HG03558 (cell line): Measurements from ENCODE around the gene UBASH3A.
A peak's percentile ranks its signal among the peaks of the same experiment; 100 is the strongest.

Source experiments
- ATAC-seq: cut with Tn5 transposase; IDR thresholded peaks from one replicate; pipeline ENCODE4 v1.9.1; 2021; ENCODE audit warnings: moderate number of reproducible peaks; ENCODE audit not compliant: unreplicated experiment; ENCODE audit errors: extremely low read depth

The UBASH3A gene

GRCh38 chr21:42389449-42389835 lies 14.3 kb upstream of the UBASH3A start:
- no peak for ATAC-seq

- no peak for ATAC-seq
Observed at GRCh38 chr21:42390193-42390592, 13.5 kb upstream of the UBASH3A start.

- no peak for ATAC-seq
Observed at GRCh38 chr21:42390696-42391095, 13.0 kb upstream of the UBASH3A start.

- no peak for ATAC-seq
Observed at GRCh38 chr21:42391297-42391696, 12.4 kb upstream of the UBASH3A start.

GRCh38 chr21:42392731-42393442 lies 10.8 kb upstream of the UBASH3A start:
- ATAC-seq = peak; percentile 70

- no peak for ATAC-seq
Observed at GRCh38 chr21:42393443-42393950, 10.2 kb upstream of the UBASH3A start.

GRCh38 chr21:42395302-42395701 lies 8.4 kb upstream of the UBASH3A start:
- ATAC-seq = no peak

GRCh38 chr21:42395905-42396651 lies 7.6 kb upstream of the UBASH3A start, which contains the start of gene TMPRSS3:
Gene TMPRSS3, minus strand, starts transcription at chr21:42396052. Its CDS starts 635 bp downstream, at chr21:42395417.
- ATAC-seq = no peak

GRCh38 chr21:42396799-42397745 lies 6.6 kb upstream of the UBASH3A start:
- ATAC-seq = no peak

- ATAC-seq = no peak
Observed at GRCh38 chr21:42397746-42398394, 5.8 kb upstream of the UBASH3A start.

- ATAC-seq = no peak
Observed at GRCh38 chr21:42398436-42399028, 5.2 kb upstream of the UBASH3A start.

- ATAC-seq = no peak
Observed at GRCh38 chr21:42400525-42400924, 3.2 kb upstream of the UBASH3A start.

- ATAC-seq = no peak
Observed at GRCh38 chr21:42401154-42401553, 2.5 kb upstream of the UBASH3A start.

GRCh38 chr21:42401820-42402251 lies 1.9 kb upstream of the UBASH3A start:
- ATAC-seq = no peak

GRCh38 chr21:42404539-42404938 lies 837 bp downstream of the UBASH3A start:
- no peak for ATAC-seq

GRCh38 chr21:42405064-42406013 lies 1.6 kb downstream of the UBASH3A start:
- no peak for ATAC-seq

GRCh38 chr21:42406201-42406621 lies 2.5 kb downstream of the UBASH3A start:
- no peak for ATAC-seq

GRCh38 chr21:42406866-42407265 lies 3.2 kb downstream of the UBASH3A start:
- ATAC-seq = no peak
